Mesothelial cell of epicardium (in vitro differentiated cells): ENCODE data around the gene GNG4. TPM values are rescaled to one million over a fixed set of nuclear protein-coding genes. Genes with fewer than 3 reads are reported as not detected.

ENCODE experiments used
- DNase-seq, 2 experiments: peaks; one replicate each; pipeline ENCODE4 v3.0.0; 2021; ENCODE audit warnings: low spot score in 2 of 2; ENCODE audit not compliant: unreplicated experiment in 2 of 2
- H3K27ac Mint-ChIP-seq: 2 replicates; pipeline ENCODE4 v1.8.0; 2021; ENCODE audit warnings: mixed read lengths
- H3K27me3 Mint-ChIP-seq: 2 replicates; pipeline ENCODE4 v1.8.0; 2021; ENCODE audit warnings: low read depth, mixed read lengths
- H3K36me3 Mint-ChIP-seq: 2 replicates; pipeline ENCODE4 v1.8.0; 2021; ENCODE audit warnings: mixed read lengths
- H3K4me1 Mint-ChIP-seq: 2 replicates; pipeline ENCODE4 v1.8.0; 2021; ENCODE audit warnings: mixed read lengths
- H3K4me3 Mint-ChIP-seq: 2 replicates; pipeline ENCODE4 v1.8.0; 2021; ENCODE audit warnings: mild to moderate bottlenecking, moderate library complexity, mixed read lengths
- H3K9me3 Mint-ChIP-seq: 2 replicates; pipeline ENCODE4 v1.8.0; 2021; ENCODE audit warnings: mixed read lengths
- total RNA-seq: library from RNA; stranded (reverse); gene quantifications from 3 replicates; pipeline ENCODE4 v1.2.1, GENCODE V29; 2021
- TF ChIP-seq, protein P1 (sequence below): fragments of 200-600 bp; sonication (generic); IDR thresholded peaks from one replicate; pipeline ENCODE4 v1.5.0; 2021; ENCODE audit warnings: antibody characterized with exemption; ENCODE audit not compliant: unreplicated experiment

GNG4 gene
- total RNA-seq, 1 donor from 2014 or later, result 2.9 TPM

DNA sequence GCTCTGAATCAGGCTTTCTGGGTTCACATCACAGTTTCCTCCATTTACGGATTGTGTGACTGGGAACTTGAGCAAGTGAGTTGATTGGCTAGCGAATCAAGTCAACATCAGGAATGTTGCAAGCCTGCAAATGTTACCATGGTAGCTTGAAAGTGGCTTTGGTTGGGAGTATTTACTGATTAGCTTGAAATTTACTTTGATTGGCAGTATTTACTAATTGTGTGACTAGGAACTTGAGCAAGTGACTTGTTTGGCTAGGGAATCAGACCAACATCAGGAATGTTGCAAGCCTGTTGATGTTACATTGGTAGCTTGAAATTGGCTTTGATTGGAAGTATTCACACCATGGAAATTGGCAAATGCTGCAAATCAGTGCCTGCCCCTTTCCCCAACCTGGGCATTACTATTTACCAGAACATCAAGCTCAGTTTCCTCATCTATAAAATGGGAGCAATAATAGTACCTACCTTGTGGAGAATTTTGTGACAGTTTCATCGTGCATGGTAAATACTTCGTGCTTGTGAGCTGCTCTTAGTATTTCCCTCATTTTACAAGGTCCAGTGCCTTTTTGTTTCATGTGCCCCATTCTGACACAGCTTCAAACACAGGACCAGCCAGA, 122.3 kb downstream of the GNG4 start:
- no peaks in the 10 kb centered on the region for H3K4me1 Mint-ChIP-seq
- no peak overlapping the region for H3K27ac Mint-ChIP-seq
- no peak for DNase-seq
- H3K9me3 Mint-ChIP-seq, result peaks cover 9% of the 10 kb centered on the region
- H3K4me3 Mint-ChIP-seq, result no peak overlapping the region
- H3K27me3 Mint-ChIP-seq, result no peaks in the 10 kb centered on the region
- TF ChIP-seq, protein P1, sequence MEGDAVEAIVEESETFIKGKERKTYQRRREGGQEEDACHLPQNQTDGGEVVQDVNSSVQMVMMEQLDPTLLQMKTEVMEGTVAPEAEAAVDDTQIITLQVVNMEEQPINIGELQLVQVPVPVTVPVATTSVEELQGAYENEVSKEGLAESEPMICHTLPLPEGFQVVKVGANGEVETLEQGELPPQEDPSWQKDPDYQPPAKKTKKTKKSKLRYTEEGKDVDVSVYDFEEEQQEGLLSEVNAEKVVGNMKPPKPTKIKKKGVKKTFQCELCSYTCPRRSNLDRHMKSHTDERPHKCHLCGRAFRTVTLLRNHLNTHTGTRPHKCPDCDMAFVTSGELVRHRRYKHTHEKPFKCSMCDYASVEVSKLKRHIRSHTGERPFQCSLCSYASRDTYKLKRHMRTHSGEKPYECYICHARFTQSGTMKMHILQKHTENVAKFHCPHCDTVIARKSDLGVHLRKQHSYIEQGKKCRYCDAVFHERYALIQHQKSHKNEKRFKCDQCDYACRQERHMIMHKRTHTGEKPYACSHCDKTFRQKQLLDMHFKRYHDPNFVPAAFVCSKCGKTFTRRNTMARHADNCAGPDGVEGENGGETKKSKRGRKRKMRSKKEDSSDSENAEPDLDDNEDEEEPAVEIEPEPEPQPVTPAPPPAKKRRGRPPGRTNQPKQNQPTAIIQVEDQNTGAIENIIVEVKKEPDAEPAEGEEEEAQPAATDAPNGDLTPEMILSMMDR, result no peak
- no peaks in the 10 kb centered on the region for H3K36me3 Mint-ChIP-seq

DNA sequence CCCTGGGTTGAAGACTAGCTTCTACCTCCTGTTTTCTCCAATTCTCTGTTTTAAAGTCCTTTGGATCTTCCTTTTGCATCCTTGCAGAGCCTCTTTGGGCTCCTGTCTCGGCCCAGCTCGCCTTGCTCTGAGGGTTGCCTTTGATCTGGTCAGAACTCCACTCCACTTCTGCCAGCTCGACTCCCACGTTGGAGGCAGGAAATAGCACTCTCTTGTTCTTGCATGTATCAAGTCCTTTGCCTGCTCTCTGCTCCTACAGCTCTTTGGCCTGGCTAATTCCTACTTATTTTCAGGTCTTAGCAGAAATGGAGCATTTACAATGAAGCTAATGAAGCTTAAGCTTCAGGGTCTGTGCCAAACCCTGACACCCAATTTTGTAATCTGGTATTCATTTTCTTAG, 124.3 kb downstream of the GNG4 start:
- Mint-ChIP-seq H3K9me3 (no peaks in the 10 kb centered on the region), H3K36me3 (no peaks in the 10 kb centered on the region), H3K4me1 (no peaks in the 10 kb centered on the region), H3K4me3 (no peak overlapping the region), H3K27ac (no peak overlapping the region), H3K27me3 (no peaks in the 10 kb centered on the region)
- DNase-seq, result no peak
- TF ChIP-seq, protein P1, result no peak

DNA sequence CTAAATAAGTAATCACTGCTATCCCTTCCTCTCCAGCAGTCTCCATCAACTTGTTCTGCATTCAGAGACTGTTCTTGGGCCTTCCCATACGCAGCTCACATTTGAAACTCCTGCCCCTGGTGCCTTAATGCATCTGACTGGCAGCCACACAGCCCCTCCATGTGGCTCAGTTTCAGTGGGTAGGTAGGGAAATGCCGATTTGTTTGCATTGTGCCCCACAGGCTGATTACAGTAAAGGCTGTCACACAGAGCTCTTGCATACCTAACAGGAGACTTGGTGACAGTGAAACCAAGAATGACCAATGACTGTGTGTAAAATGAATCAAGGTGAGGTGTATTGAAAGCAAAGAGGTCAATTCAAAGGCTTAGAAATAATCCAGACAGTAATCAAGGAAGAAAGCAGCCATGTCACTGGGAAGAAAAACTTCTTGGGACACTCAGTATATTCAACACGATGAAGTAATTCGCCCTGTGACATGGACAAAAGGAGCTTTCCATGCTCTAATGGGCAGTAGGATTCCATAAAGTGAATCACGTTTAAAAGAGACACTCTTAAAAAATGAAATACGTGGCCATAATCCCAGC, 132.6 kb downstream of the GNG4 start:
- no peaks in the 10 kb centered on the region for H3K27me3 Mint-ChIP-seq
- no peaks in the 10 kb centered on the region for H3K36me3 Mint-ChIP-seq
- no peak for DNase-seq
- H3K4me3 Mint-ChIP-seq, result no peak overlapping the region
- H3K27ac Mint-ChIP-seq, result no peak overlapping the region
- TF ChIP-seq, protein P1, result no peak
- H3K9me3 Mint-ChIP-seq, result no peaks in the 10 kb centered on the region
- H3K4me1 Mint-ChIP-seq, result no peaks in the 10 kb centered on the region

DNA sequence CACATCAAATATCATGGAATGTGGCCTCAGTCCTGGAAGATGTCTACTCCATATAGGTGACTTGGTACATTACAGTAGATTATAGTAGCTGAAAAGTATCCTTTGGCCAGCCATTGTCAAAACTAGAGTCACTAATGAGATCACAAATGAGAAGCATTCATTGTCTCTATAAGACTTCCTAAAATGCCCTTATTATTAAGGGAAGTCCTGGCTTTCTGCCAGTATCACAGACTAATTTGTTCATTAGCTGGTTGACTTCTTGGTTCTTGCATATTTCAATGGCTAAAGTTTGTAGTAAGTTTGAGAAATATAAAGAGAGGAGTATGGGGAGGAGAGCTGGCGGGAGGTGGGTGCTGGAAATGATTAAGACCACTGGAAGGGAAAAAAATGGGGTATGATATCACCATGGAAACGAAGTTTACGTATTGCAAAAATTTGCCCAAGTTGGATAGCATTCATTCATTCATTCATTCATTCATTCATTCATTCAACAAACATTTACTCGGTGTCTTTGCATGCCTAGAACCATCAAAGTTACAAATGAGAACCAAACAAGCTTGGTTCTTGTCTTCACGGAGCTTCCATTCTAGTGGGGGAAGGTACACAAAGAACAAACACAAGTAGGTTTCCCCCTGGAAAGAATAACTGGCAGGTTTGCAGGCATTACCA, 133.6 kb downstream of the GNG4 start:
- Mint-ChIP-seq H3K9me3 (no peaks in the 10 kb centered on the region), H3K36me3 (no peaks in the 10 kb centered on the region), H3K27me3 (peaks cover 2% of the 10 kb centered on the region), H3K27ac (no peak overlapping the region), H3K4me1 (no peaks in the 10 kb centered on the region), H3K4me3 (no peak overlapping the region)
- TF ChIP-seq, protein P1, result no peak
- no peak for DNase-seq

DNA sequence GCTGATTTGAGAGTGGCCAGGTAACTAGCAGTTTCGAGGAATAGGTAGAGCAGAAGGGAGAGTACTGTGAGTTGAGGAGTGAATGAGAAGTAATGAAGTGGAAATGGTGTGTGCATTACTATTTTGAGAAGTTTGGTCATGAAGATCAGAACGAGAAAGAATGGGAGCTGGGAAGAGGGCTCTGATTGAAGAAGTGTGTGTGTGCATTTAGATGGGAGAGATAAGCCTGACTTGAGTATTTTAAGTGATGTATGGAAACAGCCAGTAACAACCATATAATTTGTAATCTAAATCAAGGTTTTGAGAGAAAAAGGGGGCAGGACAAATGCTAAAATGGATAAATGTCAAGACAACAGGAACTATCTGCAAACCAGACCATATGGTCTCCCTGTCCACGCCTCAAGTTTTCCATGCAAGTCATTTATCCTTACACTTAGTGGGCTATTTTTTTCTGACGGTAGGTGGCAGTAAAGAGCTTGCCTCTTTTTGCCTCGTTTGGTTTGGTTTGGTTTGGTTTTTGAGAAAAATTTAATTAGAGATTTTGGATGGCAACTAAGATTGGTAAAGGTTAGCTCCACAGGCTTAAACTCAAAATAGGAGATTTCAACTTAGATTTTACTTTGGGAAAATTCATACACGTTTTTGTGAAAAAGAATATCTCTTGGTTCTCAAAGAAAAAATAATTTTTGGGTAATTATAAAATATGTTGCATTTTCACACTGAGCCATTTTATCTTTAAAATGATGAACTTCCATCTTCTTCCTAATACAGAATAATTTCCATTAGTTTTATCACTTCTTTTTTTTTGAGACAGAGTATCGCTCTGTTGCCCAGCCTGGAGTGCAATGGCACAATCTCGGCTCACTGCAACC, 135.9 kb downstream of the GNG4 start:
- Mint-ChIP-seq H3K27ac (no peak overlapping the region), H3K4me1 (no peaks in the 10 kb centered on the region), H3K27me3 (peaks cover 2% of the 10 kb centered on the region), H3K9me3 (no peaks in the 10 kb centered on the region), H3K36me3 (no peaks in the 10 kb centered on the region), H3K4me3 (no peak overlapping the region)
- DNase-seq, result no peak
- TF ChIP-seq, protein P1, result peak; percentile 97
